HEK293 (cell line): Measurements from ENCODE around the gene AGRN.
"Not testable (repeated sequence)": the region's sequence is repeated elsewhere in the genome, so short reads cannot be mapped to it uniquely, and the experiment has no call there.

Experiments
- CTCF ChIA-PET: fragments of 350-600 bp; formaldehyde crosslinking; extraction: SDS; loops from one replicate; lab custom pipeline; 2021; ENCODE audit warnings: antibody characterized with exemption; lab: Yijun Ruan, JAX
- POLR2A ChIA-PET: fragments of 300-600 bp; formaldehyde crosslinking; extraction: SDS; loops from one replicate; lab custom pipeline; 2020; ENCODE audit warnings: antibody characterized with exemption, inconsistent platforms; lab: Yijun Ruan, JAX
- H3K27ac ChIP-seq: fragments of 200-500 bp; sonication (Bioruptor generic); 2 replicates; pipeline ENCODE4 v1.5.1; 2014; ENCODE audit warnings: low read depth, low read length, control low read depth, inconsistent platforms; ENCODE audit errors: extremely low read depth
- H3K36me3 ChIP-seq, 2 experiments: fragments of 200-500 bp in 1 of 2; sonication (Bioruptor generic) in 1 of 2; 1 replicate in 1 of 2; 2 replicates in 1 of 2; pipeline ENCODE4 v1.5.1; 2014 to 2017; ENCODE audit warnings: inconsistent platforms in 2 of 2, low read length in 2 of 2; ENCODE audit not compliant: control insufficient read depth in 2 of 2, insufficient read depth in 1 of 2
- H3K4me1 ChIP-seq: fragments of 200-500 bp; sonication (Bioruptor generic); 2 replicates; pipeline ENCODE4 v1.5.1; 2014; ENCODE audit warnings: mild to moderate bottlenecking, low read length, inconsistent platforms; ENCODE audit not compliant: control insufficient read depth, insufficient read depth
- H3K4me3 ChIP-seq: 2 replicates; pipeline ENCODE4 v1.5.1; 2011; ENCODE audit warnings: low read depth, mild to moderate bottlenecking, control low read depth, low read length, moderate library complexity
- H3K9me3 ChIP-seq: fragments of 200-500 bp; sonication (Bioruptor generic); 2 replicates; pipeline ENCODE4 v1.5.1; 2014; ENCODE audit warnings: low read depth, low read length, inconsistent platforms; ENCODE audit not compliant: control insufficient read depth, insufficient read depth
- GLI2 ChIP-seq: fragments of 450-650 bp; formaldehyde crosslinking; IDR thresholded peaks from 2 replicates; pipeline ENCODE4; 2017; ENCODE audit warnings: missing biosample characterization, missing genetic modification characterization, low read depth, borderline replicate concordance
- GLIS1 ChIP-seq: fragments of 450-650 bp; formaldehyde crosslinking; IDR thresholded peaks from 2 replicates; pipeline ENCODE4 v1.5.1; 2016; ENCODE audit warnings: missing biosample characterization, missing genetic modification characterization
- HIC1 ChIP-seq: fragments of 450-650 bp; formaldehyde crosslinking; IDR thresholded peaks from 2 replicates; pipeline ENCODE4 v1.5.1; 2016; ENCODE audit warnings: missing biosample characterization, missing genetic modification characterization
- PRDM1 ChIP-seq: fragments of 450-650 bp; formaldehyde crosslinking; IDR thresholded peaks from 2 replicates; pipeline ENCODE4; 2016; ENCODE audit warnings: missing biosample characterization, missing genetic modification characterization
- ZNF169 ChIP-seq: fragments of 450-650 bp; formaldehyde crosslinking; IDR thresholded peaks from 2 replicates; pipeline ENCODE4 v1.5.1; 2016; ENCODE audit warnings: missing biosample characterization, missing genetic modification characterization
- ZNF19 ChIP-seq: fragments of 450-650 bp; formaldehyde crosslinking; IDR thresholded peaks from 2 replicates; pipeline ENCODE4; 2016; ENCODE audit warnings: missing biosample characterization, missing genetic modification characterization, low read depth
- ZNF223 ChIP-seq: fragments of 450-650 bp; formaldehyde crosslinking; IDR thresholded peaks from 2 replicates; pipeline ENCODE4 v1.5.1; 2016; ENCODE audit warnings: missing biosample characterization, missing genetic modification characterization
- ZNF280C ChIP-seq: fragments of 450-650 bp; formaldehyde crosslinking; IDR thresholded peaks from 2 replicates; pipeline ENCODE4 v1.5.1; 2016; ENCODE audit warnings: missing biosample characterization, missing genetic modification characterization
- ZNF324 ChIP-seq: fragments of 450-650 bp; formaldehyde crosslinking; IDR thresholded peaks from 2 replicates; pipeline ENCODE4 v1.5.1; 2016; ENCODE audit warnings: missing biosample characterization, missing genetic modification characterization
- ZNF510 ChIP-seq: fragments of 450-650 bp; formaldehyde crosslinking; IDR thresholded peaks from 2 replicates; pipeline ENCODE4 v1.5.1; 2018; ENCODE audit warnings: mild to moderate bottlenecking, missing genetic modification characterization, missing biosample characterization; ENCODE audit not compliant: insufficient replicate concordance
- ZNF518A ChIP-seq: fragments of 450-650 bp; formaldehyde crosslinking; conservative IDR thresholded peaks from 2 replicates; pipeline ENCODE4 v1.5.1; 2016; ENCODE audit warnings: low read depth, missing biosample characterization, missing genetic modification characterization
- ZNF529 ChIP-seq: fragments of 450-650 bp; formaldehyde crosslinking; IDR thresholded peaks from 2 replicates; pipeline ENCODE4 v1.5.1; 2017; ENCODE audit warnings: missing genetic modification characterization, missing biosample characterization; ENCODE audit not compliant: insufficient replicate concordance
- ZNF549 ChIP-seq: fragments of 450-650 bp; IDR thresholded peaks from 2 replicates; pipeline ENCODE4 v1.5.1; 2018; ENCODE audit warnings: missing biosample characterization, missing genetic modification characterization, mild to moderate bottlenecking, inconsistent platforms, moderate library complexity
- ZNF560 ChIP-seq: fragments of 450-650 bp; formaldehyde crosslinking; IDR thresholded peaks from 2 replicates; pipeline ENCODE4 v1.5.1; 2017; ENCODE audit warnings: missing biosample characterization, missing genetic modification characterization, borderline replicate concordance
- ZNF571 ChIP-seq: fragments of 450-650 bp; formaldehyde crosslinking; IDR thresholded peaks from 2 replicates; pipeline ENCODE4 v1.5.0; 2017; ENCODE audit warnings: missing biosample characterization, missing genetic modification characterization
- ZNF621 ChIP-seq: fragments of 450-650 bp; formaldehyde crosslinking; IDR thresholded peaks from 2 replicates; pipeline ENCODE4 v1.5.1; 2017; ENCODE audit warnings: missing biosample characterization, missing genetic modification characterization
- ZNF707 ChIP-seq: fragments of 450-650 bp; formaldehyde crosslinking; IDR thresholded peaks from 2 replicates; pipeline ENCODE4 v1.5.1; 2016; ENCODE audit warnings: missing biosample characterization, missing genetic modification characterization
- ZNF776 ChIP-seq: fragments of 450-650 bp; formaldehyde crosslinking; IDR thresholded peaks from 2 replicates; pipeline ENCODE4 v1.5.0; 2017; ENCODE audit warnings: missing biosample characterization, missing genetic modification characterization, borderline replicate concordance
- ZNF785 ChIP-seq: fragments of 450-650 bp; formaldehyde crosslinking; IDR thresholded peaks from 2 replicates; pipeline ENCODE4 v1.5.1; 2016; ENCODE audit warnings: missing biosample characterization, missing genetic modification characterization
- ZNF792 ChIP-seq: fragments of 450-650 bp; formaldehyde crosslinking; IDR thresholded peaks from 2 replicates; pipeline ENCODE4 v1.5.1; 2016; ENCODE audit warnings: missing biosample characterization, missing genetic modification characterization

AGRN gene

GRCh38 chr1:1075148-1075935 lies 55.4 kb downstream of the AGRN start (continued):
- peak; percentile 96 for TF ChIP-seq GLIS1

- CTCF ChIA-PET, H3K9me3 ChIP-seq: not testable (repeated sequence)
Observed at GRCh38 chr1:1077396-1077795, 57.5 kb downstream of the AGRN start.

GRCh38 chr1:1079408-1080121 lies 59.6 kb downstream of the AGRN start:
- POLR2A ChIA-PET = interaction anchor here (0.7 to 1.7 kb wide), 9 partner anchors 11 to 152 kb away, joined by 3 to 7 read pairs (median 3); no protein-coding TSS in a partner anchor
- CTCF ChIA-PET = interaction anchor here (0.6 to 1.3 kb wide), 3 partner anchors 16 to 198 kb away, joined by 3 to 7 read pairs (median 5); no protein-coding TSS in a partner anchor
- H3K9me3 ChIP-seq = no peaks in the 10 kb centered on the region
- H3K4me1 ChIP-seq = peaks cover 3% of the 10 kb centered on the region; the same call in 1 of the 2 replicates
- peak overlapping the region; percentile 2; the same call in 1 of the 2 replicates for H3K27ac ChIP-seq
- no peak overlapping the region; the same call in 1 of the 2 replicates for H3K4me3 ChIP-seq
- H3K36me3 ChIP-seq = no peaks in the 10 kb centered on the region
- TF ChIP-seq HIC1 (tag by site-specific recombination) (peak; percentile 95), ZNF776 (tag by site-specific recombination) (no peak), ZNF549 (no peak), ZNF529 (tag by site-specific recombination) (no peak), ZNF324 (tag by site-specific recombination) (0 out of 2 replicates have a peak, but pooled peaks have one; percentile 25), ZNF707 (tag by site-specific recombination) (no peak), ZNF571 (no peak), PRDM1 (tag by site-specific recombination) (no peak), ZNF510 (tag by site-specific recombination) (no peak), ZNF621 (no peak), GLI2 (tag by site-specific recombination) (no peak), ZNF560 (tag by site-specific recombination) (no peak), ZNF19 (no peak), ZNF785 (tag by site-specific recombination) (no peak), ZNF792 (no peak), ZNF223 (tag by site-specific recombination) (peak; percentile 35; the same call in 1 of the 2 replicates), ZNF169 (tag by site-specific recombination) (no peak), ZNF280C (tag by site-specific recombination) (no peak), ZNF518A (tag by site-specific recombination) (no peak)

More at GRCh38 chr1:1077396-1077795, 57.5 kb downstream of the AGRN start:
- H3K4me3 ChIP-seq, POLR2A ChIA-PET, H3K4me1 ChIP-seq, H3K36me3 ChIP-seq, H3K27ac ChIP-seq: not testable (repeated sequence)
